Urinary bladder (tissue), 4 donors: Measurements from ENCODE around the gene KIDINS220. TPM values are rescaled to one million over a fixed set of nuclear protein-coding genes. Genes with fewer than 3 reads are reported as not detected.
"Not testable (repeated sequence)": the region's sequence is repeated elsewhere in the genome, so short reads cannot be mapped to it uniquely, and the experiment has no call there.

Experiments
- DNase-seq: peaks from one replicate; pipeline ENCODE4 v3.0.0-alpha.2; 2015; ENCODE audit errors: extremely low spot score
- H3K27ac ChIP-seq: one replicate; pipeline ENCODE4 v1.5.1; 2013; ENCODE audit warnings: low read depth, mild to moderate bottlenecking, moderate library complexity
- H3K36me3 ChIP-seq: one replicate; pipeline ENCODE4 v1.6.1; 2013; ENCODE audit warnings: mild to moderate bottlenecking, moderate library complexity; ENCODE audit not compliant: insufficient read depth
- H3K4me1 ChIP-seq: one replicate; pipeline ENCODE4 v1.6.1; 2013; ENCODE audit warnings: mild to moderate bottlenecking, moderate library complexity; ENCODE audit not compliant: insufficient read depth
- H3K4me3 ChIP-seq: one replicate; pipeline ENCODE4 v1.5.1; 2013; ENCODE audit warnings: low read depth, low read length
- WGBS: extraction: QIAGEN DNeasy Blood & Tissue Kit; methylation state at CpG from one replicate; pipeline ENCODE4 v1.1.7; 2013; 5-methylcytosine and 5-hydroxymethylcytosine counted together
- polyA plus RNA-seq: library from polyadenylated mRNA; stranded (reverse); fragments of 200-250 nt; gene quantifications from one replicate; pipeline ENCODE4 v1.2.3, GENCODE V29; 2013
- total RNA-seq: library from RNA; depleted of rRNA; stranded (reverse); fragments of >200 nt; gene quantifications from one replicate; pipeline ENCODE4 v1.2.3, GENCODE V29; 2014
- donor health status: healthy with polysubstance abuse.
- donor health status: healthy.

KIDINS220 gene
- total and polyA plus RNA-seq, 2 donors = 34.5 to 157 TPM

- Histone ChIP-seq H3K4me1 (no peaks in the 10 kb centered on the region), H3K4me3 (no peak overlapping the region), H3K36me3 (peaks cover 2% of the 10 kb centered on the region), H3K27ac (no peak overlapping the region)
- DNase-seq = no peak
- WGBS = 86% methylated on average over 2 of the region's 2 CpGs
Observed at GRCh38 chr2:8737571-8738175, 99.7 kb downstream of the KIDINS220 start.

DNA sequence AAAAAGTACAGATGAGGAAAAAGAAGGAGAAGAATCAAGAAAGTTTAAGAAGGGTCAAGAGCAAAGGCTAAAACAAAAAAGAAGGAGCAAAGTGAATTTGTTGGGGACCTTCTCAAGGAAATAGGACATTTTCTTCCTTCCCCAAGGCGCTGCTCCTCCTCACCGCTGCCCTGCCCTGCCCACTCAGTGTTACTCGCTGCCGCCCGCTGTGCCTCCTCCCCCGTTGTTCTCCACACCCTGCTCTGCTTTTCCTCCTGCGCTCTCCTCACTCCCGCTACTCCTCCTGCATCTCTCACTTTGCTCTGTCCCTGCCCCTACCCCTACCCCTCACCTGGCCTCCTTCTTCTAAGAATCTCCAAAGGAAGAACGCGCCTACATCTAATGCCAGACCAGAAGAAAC, 104.8 kb downstream of the KIDINS220 start:
- 98% methylated on average over 10 of the region's 10 CpGs for WGBS
- Histone ChIP-seq H3K4me1 (no peaks in the 10 kb centered on the region), H3K36me3 (peaks cover 1% of the 10 kb centered on the region)

GRCh38 chr2:8729939-8730338, 107.5 kb downstream of the KIDINS220 start:
- no peak for DNase-seq
- Histone ChIP-seq H3K4me3 (no peak overlapping the region), H3K36me3 (peaks cover 1% of the 10 kb centered on the region), H3K27ac (no peak overlapping the region), H3K4me1 (no peaks in the 10 kb centered on the region)
- 83% methylated on average over 9 of the region's 9 CpGs for WGBS

More for the DNA sequence above, 104.8 kb downstream of the KIDINS220 start:
- Histone ChIP-seq H3K27ac (no peak overlapping the region), H3K4me3 (no peak overlapping the region)
- no peak for DNase-seq

DNA sequence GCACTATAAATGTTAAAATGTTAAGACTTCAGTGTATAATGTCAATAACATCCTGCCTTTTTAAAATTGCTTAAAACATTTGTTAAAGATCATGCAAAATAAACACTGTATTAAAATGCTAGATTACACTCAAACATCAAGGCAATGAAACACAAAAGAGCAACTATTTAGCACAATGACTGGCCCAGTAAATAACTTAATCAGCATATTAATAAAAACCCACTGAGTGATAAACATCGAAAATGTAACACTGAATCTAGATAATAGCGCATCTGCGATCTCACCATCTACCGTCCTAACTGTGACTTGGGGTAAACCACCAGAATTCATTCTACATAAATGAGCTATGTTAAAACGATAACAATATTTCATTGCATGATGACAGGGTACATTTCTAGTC, 108.3 kb downstream of the KIDINS220 start:
- H3K36me3 ChIP-seq, H3K27ac ChIP-seq: not testable (repeated sequence)
- WGBS = 88% methylated on average over 5 of the region's 5 CpGs

DNA sequence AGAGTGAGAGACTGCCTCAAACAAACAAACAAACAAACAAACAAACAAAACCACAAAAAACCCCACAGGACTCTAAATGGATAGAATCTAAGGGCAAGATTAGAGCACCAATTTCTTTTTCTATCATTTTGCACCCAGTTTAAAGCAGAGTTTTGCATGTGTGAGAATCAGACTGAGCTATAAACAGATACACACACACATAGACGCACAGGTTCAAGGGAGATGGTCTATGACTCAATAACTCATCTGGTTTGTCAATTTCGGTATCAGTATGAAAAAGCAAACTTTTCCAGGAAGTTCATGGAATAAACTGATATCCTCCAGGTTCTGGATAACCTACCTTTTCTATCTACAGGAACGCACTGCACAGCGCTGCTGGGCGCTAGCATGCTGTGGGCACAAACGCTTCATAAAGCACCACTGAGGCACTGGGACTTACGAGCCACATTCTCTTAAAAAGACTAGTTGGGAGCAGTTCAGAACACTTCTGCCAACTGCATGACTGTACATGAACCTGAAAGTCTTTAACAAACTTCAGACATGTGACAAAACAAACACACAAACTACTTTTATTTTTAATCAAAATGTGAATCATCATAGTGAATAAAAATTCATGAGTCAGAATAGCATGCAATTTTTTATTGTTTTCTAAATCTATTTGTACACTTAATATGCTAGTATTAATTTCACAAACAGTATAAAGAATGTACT, 109.0 kb downstream of the KIDINS220 start:
- Histone ChIP-seq H3K4me3 (no peak overlapping the region), H3K27ac (no peak overlapping the region), H3K4me1 (no peaks in the 10 kb centered on the region), H3K36me3 (peaks cover 1% of the 10 kb centered on the region)
- no peak for DNase-seq
- WGBS = 94% methylated on average over 7 of the region's 7 CpGs

More for the DNA sequence above, 108.3 kb downstream of the KIDINS220 start:
- H3K4me3 ChIP-seq, DNase-seq, H3K4me1 ChIP-seq: not testable (repeated sequence)

DNA sequence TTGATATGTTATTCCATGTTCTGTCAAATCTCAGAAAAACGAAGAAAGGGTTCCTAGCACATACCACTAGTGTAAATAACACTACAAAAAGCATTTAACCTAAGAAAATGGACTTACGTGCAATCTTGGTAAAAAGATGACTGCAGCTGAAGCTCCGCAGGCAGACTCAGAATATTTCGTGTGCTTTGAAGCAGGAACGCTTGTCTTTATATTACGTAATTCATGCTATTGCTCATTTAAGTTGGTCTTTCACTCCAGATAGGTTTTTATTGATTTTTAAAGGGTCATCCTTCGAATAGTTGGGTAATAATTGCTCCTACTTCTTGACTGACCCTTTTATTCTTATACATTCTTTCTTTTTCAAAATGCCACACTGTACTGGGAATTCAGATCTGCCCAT, 111.6 kb downstream of the KIDINS220 start:
- H3K36me3 ChIP-seq = peaks cover 1% of the 10 kb centered on the region
- H3K27ac ChIP-seq = no peak overlapping the region
- 90% methylated on average over 7 of the region's 7 CpGs for WGBS
- no peak for DNase-seq
- no peak overlapping the region for H3K4me3 ChIP-seq
- no peaks in the 10 kb centered on the region for H3K4me1 ChIP-seq

- H3K27ac ChIP-seq = no peak overlapping the region
- DNase-seq = no peak
- H3K36me3 ChIP-seq = peaks cover 1% of the 10 kb centered on the region
- H3K4me3 ChIP-seq = no peak overlapping the region
- no peaks in the 10 kb centered on the region for H3K4me1 ChIP-seq
- WGBS = 90% methylated on average over 10 of the region's 10 CpGs
Observed at GRCh38 chr2:8722986-8723385, 114.4 kb downstream of the KIDINS220 start.

GRCh38 chr2:8721410-8721809, 116.0 kb downstream of the KIDINS220 start:
- 95% methylated on average over 3 of the region's 3 CpGs for WGBS
- Histone ChIP-seq H3K4me1 (no peaks in the 10 kb centered on the region), H3K27ac (no peak overlapping the region), H3K4me3 (no peak overlapping the region), H3K36me3 (no peaks in the 10 kb centered on the region)
- DNase-seq = no peak

DNA sequence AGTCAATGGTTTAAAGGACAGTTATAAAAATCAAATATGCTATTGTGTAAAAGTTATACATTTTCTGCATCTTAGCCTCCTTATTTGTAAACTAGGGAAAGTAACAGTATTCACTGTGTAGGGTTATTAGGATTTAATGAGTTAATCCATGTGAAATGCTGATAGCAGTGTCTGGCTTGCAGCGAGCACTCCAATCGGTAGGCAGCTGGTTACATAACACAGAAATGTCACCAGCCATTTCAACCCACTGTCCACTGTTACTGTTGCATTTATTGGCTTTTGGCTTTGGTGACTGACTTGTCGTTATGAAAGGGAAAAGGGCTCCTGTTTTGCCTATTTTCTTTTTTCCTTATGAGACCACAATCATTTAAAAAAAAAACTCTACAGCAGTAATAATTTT, 116.7 kb downstream of the KIDINS220 start:
- DNase-seq = no peak
- Histone ChIP-seq H3K36me3 (no peaks in the 10 kb centered on the region), H3K4me3 (no peak overlapping the region), H3K27ac (no peak overlapping the region), H3K4me1 (no peaks in the 10 kb centered on the region)
- WGBS = 54% methylated on average over 3 of the region's 3 CpGs

DNA sequence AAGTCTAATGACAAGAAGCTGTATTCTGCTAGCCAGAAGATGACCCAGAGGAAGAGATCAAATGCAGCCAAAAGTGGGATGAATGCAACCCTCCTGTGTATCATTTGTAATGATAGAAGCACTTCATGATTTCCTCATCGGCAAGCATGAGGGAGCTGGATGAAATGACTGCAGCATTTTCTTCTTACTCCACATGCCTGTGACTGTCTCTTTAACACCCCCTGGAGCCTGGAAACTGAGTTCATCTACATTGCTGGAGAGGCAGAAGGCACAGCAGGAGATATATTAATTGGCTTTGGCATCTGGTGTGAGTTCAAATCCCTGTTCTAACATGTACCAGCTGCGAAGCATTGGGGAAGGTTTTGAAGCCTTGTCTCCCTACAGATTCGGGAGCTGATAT, 117.9 kb downstream of the KIDINS220 start:
- DNase-seq = no peak
- Histone ChIP-seq H3K4me1 (no peaks in the 10 kb centered on the region), H3K4me3 (no peak overlapping the region), H3K36me3 (no peaks in the 10 kb centered on the region), H3K27ac (no peak overlapping the region)
- WGBS = 83% methylated on average over 3 of the region's 3 CpGs

- Histone ChIP-seq H3K36me3 (no peaks in the 10 kb centered on the region), H3K4me1 (no peaks in the 10 kb centered on the region), H3K27ac (no peak overlapping the region), H3K4me3 (no peak overlapping the region)
- DNase-seq = no peak
- 96% methylated on average over 5 of the region's 5 CpGs for WGBS
Observed at GRCh38 chr2:8714971-8715370, 122.4 kb downstream of the KIDINS220 start.

- Histone ChIP-seq H3K36me3 (no peaks in the 10 kb centered on the region), H3K4me1 (no peaks in the 10 kb centered on the region), H3K4me3 (no peak overlapping the region), H3K27ac (no peak overlapping the region)
- WGBS = 89% methylated on average over 7 of the region's 7 CpGs
- no peak for DNase-seq
Observed at GRCh38 chr2:8714283-8714682, 123.1 kb downstream of the KIDINS220 start.

GRCh38 chr2:8710951-8711350, 126.5 kb downstream of the KIDINS220 start:
- Histone ChIP-seq H3K4me3 (no peak overlapping the region), H3K36me3 (no peaks in the 10 kb centered on the region), H3K4me1 (no peaks in the 10 kb centered on the region), H3K27ac (no peak overlapping the region)
- WGBS = 74% methylated on average over 3 of the region's 3 CpGs
- DNase-seq = no peak

DNA sequence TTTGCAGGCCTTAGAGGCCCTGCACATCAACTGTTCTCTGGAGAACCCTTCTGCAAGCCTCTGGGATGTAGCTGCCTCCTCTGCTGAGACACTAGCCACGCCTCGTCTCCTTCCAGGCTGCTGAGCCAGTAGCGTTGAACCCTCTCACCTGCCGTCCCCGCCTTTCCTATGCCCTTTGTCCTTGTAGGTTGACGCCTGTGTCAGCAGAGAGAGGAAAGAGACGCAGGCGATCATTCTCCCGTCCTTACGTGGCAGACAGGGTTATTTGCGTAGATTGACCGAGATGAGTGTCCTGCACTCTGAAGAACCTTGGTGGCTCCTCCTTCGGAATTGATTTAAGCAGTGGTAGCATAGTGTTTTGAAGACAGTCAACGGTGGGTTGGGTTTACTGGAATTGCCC, 127.8 kb downstream of the KIDINS220 start:
- H3K4me3 ChIP-seq = no peak overlapping the region
- no peak for DNase-seq
- no peak overlapping the region for H3K27ac ChIP-seq
- no peaks in the 10 kb centered on the region for H3K4me1 ChIP-seq
- H3K36me3 ChIP-seq = no peaks in the 10 kb centered on the region
- 90% methylated on average over 14 of the region's 14 CpGs for WGBS
